Stimulated activated CD4-positive, alpha-beta T cell treated with anti-CD3 and anti-CD28 coated beads, Interleukin-1b, Interleukin-23, amount 100 ng/mL, for 24 hours (primary cell): ENCODE measurements around the gene MSH5.
"Not testable (repeated sequence)": the region's sequence is repeated elsewhere in the genome, so short reads cannot be mapped to it uniquely, and the experiment has no call there.

ENCODE experiments used
- DNase-seq, 4 experiments: peaks; one replicate each; pipeline ENCODE4 v3.0.0-alpha.2; 2020; ENCODE audit warnings: low read depth in 4 of 4, low spot score in 1 of 4

The MSH5 gene

GRCh38 chr6:31776989-31777666, 37.3 kb downstream of the MSH5 start, which contains the start of gene VWA7:
Gene VWA7, minus strand, starts transcription at chr6:31777328. Its CDS starts 549 bp downstream, at chr6:31776779.
- DNase-seq = peak; percentile 46 to 75 (median 60)

- DNase-seq = no peak
Observed at GRCh38 chr6:31777667-31778050, 37.9 kb downstream of the MSH5 start.

GRCh38 chr6:31778193-31778592, 38.4 kb downstream of the MSH5 start:
- DNase-seq = no peak

GRCh38 chr6:31778999-31779885, 39.4 kb downstream of the MSH5 start:
- no peak for DNase-seq

GRCh38 chr6:31779908-31780307, 40.1 kb downstream of the MSH5 start:
- DNase-seq = no peak

- no peak for DNase-seq
Observed at GRCh38 chr6:31780507-31781243, 40.9 kb downstream of the MSH5 start.

- DNase-seq = no peak
Observed at GRCh38 chr6:31781244-31782125, 41.7 kb downstream of the MSH5 start.

- DNase-seq = no peak
Observed at GRCh38 chr6:31782126-31782855, 42.5 kb downstream of the MSH5 start.

GRCh38 chr6:31784098-31784925, 44.5 kb downstream of the MSH5 start:
- DNase-seq = no peak

- no peak for DNase-seq
Observed at GRCh38 chr6:31785475-31785874, 45.7 kb downstream of the MSH5 start.

- DNase-seq = no peak
Observed at GRCh38 chr6:31791324-31792089, 51.7 kb downstream of the MSH5 start.

GRCh38 chr6:31792090-31792374, 52.2 kb downstream of the MSH5 start:
- no peak for DNase-seq

GRCh38 chr6:31792761-31793171, 53.0 kb downstream of the MSH5 start:
- no peak for DNase-seq

GRCh38 chr6:31793927-31794245, 54.1 kb downstream of the MSH5 start:
- not testable (repeated sequence) for DNase-seq

- no peak for DNase-seq
Observed at GRCh38 chr6:31794294-31794865, 54.6 kb downstream of the MSH5 start.

GRCh38 chr6:31794866-31795615, 55.2 kb downstream of the MSH5 start:
- DNase-seq = no peak

GRCh38 chr6:31795616-31796298, 56.0 kb downstream of the MSH5 start, which contains the start of gene VARS1:
Gene VARS1, minus strand, starts transcription at chr6:31795752. Its CDS starts 535 bp downstream, at chr6:31795217.
- DNase-seq = peak; percentile 58 to 82 (median 70)
